ENCODE data around the gene ITGAE.

- no peak for TF ChIP-seq CTCF (IDR thresholded peaks at IDR 0.05)
- no peak for TF ChIP-seq POLR2AphosphoS5 (IDR thresholded peaks at IDR 0.05)
- no peak for TF ChIP-seq POLR2A (IDR thresholded peaks at IDR 0.05)
Measured at GRCh38 chr17:3688852-3689261, 112.1 kb downstream of the ITGAE start.

All from prostate gland (tissue), 2 donors.